Immature natural killer cell (primary cell): ENCODE measurements around the gene HEYL. TPM values are rescaled to one million over a fixed set of nuclear protein-coding genes. Genes with fewer than 3 reads are reported as not detected.

Experiments
- DNase-seq, 3 donors: peaks; one replicate each; pipeline ENCODE4 v3.0.0; 2022; ENCODE audit warnings: mixed read lengths in 1 of 3
- H3K27ac Mint-ChIP-seq, 6 donors: one replicate each; pipeline ENCODE4 v1.8.0; 2020; ENCODE audit warnings: mixed read lengths in 6 of 6, mild to moderate bottlenecking in 5 of 6, inconsistent platforms in 4 of 6, moderate library complexity in 3 of 6
- H3K27me3 Mint-ChIP-seq, 3 donors: one replicate each; pipeline ENCODE4 v1.8.0; 2020 to 2021; ENCODE audit warnings: low read depth in 3 of 3, mild to moderate bottlenecking in 3 of 3, mixed read lengths in 3 of 3, moderate library complexity in 3 of 3, inconsistent platforms in 1 of 3
- H3K36me3 Mint-ChIP-seq, 3 donors: one replicate each; pipeline ENCODE4 v1.8.0; 2020; ENCODE audit warnings: mixed read lengths in 3 of 3, inconsistent platforms in 2 of 3, mild to moderate bottlenecking in 2 of 3
- H3K4me1 Mint-ChIP-seq, 2 donors: one replicate each; pipeline ENCODE4 v1.8.0; 2020; ENCODE audit warnings: inconsistent platforms in 2 of 2, mild to moderate bottlenecking in 2 of 2, mixed read lengths in 2 of 2, moderate library complexity in 1 of 2
- H3K4me3 Mint-ChIP-seq, 5 donors: one replicate each; pipeline ENCODE4 v1.8.0; 2020; ENCODE audit warnings: mild to moderate bottlenecking in 5 of 5, mixed read lengths in 5 of 5, inconsistent platforms in 3 of 5, moderate library complexity in 3 of 5
- H3K9me3 Mint-ChIP-seq, 6 donors: one replicate each; pipeline ENCODE4 v1.8.0; 2020; ENCODE audit warnings: mild to moderate bottlenecking in 6 of 6, mixed read lengths in 6 of 6, inconsistent platforms in 4 of 6, moderate library complexity in 3 of 6
- polyA plus RNA-seq, 3 donors: library from polyadenylated mRNA; unstranded; fragments of 300-500 nt; fragmentation: Illumina TruSeq; gene quantifications; one replicate each; pipeline ENCODE4 v1.2.3, GENCODE V29; 2021

Gene HEYL
- polyA plus RNA-seq, result not detected

DNA sequence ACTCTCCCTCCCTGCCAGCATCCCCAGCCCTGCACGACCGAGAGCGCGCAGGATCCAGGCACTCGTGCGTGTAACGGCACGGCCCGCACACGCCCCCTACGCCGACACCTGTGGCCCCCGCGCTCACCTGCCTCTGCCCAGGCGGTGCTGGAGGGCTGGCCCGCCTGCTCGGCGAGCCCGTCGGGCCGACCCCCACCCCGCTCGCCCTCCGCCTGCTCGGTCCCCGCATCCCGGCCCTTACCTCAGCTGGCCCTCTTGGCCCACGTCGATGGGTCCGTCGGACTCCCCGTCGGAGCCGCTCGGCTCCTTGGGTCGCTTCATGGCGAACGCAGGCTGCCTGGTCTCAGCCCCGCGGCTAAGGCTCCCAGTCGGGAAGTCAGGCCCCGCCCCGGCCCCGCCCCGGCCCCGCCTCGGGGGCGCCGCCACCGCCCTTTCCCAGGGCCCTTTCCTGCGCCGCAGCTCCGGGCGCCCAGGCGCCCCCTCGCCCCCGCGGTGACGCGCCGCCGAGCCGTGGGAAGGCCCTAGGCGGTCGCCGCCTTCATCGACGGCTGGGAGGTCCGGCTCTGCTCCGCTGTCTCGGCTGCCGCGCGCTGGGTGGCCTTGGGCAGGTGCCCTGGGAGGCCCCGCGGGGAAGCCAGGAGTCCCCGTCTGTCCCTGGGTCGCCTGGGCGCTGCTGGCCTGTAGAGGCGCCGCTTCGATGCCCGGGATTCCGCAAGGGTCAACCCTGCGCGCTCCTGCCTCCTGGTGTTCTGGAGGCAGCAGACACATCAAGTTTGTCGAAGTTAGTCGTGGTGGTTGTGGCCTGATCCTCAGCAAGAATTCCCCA lies at the start of gene HEYL:
Gene HEYL, minus strand, starts transcription at position 339 of the 826 bp plus-strand sequence. Its CDS starts 18 bp downstream, at position 321.
- peak within 1 kb of the TSS in 3 of 5 donors; percentile 30 to 52 (median 38) for H3K4me3 Mint-ChIP-seq
- DNase-seq, result no peak
- H3K36me3 Mint-ChIP-seq, result no peaks in the 10 kb centered on the region
- H3K9me3 Mint-ChIP-seq, result peaks cover 0 to 2% (median 0%) of the 10 kb centered on the region in 6 donors
- H3K27me3 Mint-ChIP-seq, result peaks cover 8 to 18% (median 13%) of the 10 kb centered on the region in 3 donors
- H3K27ac Mint-ChIP-seq, result no peak within 1 kb of the TSS
- peaks cover 0 to 3% of the 10 kb centered on the region in 2 donors for H3K4me1 Mint-ChIP-seq

DNA sequence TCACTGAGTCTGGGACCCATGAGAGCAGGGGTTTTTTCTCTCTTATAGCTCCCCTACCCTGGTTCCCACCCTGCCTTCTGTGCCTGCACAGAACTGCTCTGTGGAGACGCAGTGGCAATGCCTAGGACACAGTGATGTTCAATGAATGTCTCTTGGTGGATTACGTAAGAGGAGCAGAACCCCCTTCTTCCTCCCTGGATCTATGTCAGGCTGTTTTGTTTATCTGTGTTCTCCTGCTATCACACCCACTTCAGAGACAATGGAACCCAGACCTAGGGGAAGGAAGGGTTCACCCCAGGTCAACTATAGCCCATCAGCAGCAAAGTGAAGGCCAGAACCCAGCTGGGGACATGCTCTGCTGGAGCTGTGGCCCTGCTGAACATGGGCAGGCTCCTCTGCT lies 49.8 kb upstream of the HEYL start:
- no peak for DNase-seq
- H3K27me3 Mint-ChIP-seq, result peaks cover 9 to 26% (median 17%) of the 10 kb centered on the region in 3 donors
- no peak overlapping the region for H3K27ac Mint-ChIP-seq
- H3K36me3 Mint-ChIP-seq, result peaks cover 0 to 4% (median 0%) of the 10 kb centered on the region in 3 donors
- H3K4me3 Mint-ChIP-seq, result no peak overlapping the region
- H3K4me1 Mint-ChIP-seq, result peaks cover 9 to 17% of the 10 kb centered on the region in 2 donors
- peaks cover 0 to 4% (median 0%) of the 10 kb centered on the region in 6 donors for H3K9me3 Mint-ChIP-seq

DNA sequence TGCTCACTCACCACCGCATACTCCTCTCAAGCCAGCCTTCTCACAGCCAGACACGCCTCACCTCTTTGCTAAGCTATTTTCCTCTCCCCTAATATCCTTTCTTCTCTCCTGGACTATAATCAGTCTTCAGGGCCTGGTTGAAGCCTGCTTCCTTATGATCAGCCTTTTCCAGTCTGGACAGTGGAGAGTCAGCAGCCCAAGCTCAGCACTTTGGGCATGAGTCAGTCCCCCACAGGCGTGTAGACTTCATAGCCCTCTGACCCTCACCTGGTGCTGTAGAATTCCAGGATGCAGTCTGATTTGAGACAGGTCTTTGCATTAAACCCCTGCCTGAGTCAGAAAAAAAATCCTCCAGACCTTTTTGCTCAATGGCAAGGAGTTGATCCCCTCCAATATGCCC lies 49.3 kb upstream of the HEYL start:
- H3K4me1 Mint-ChIP-seq, result peaks cover 9 to 17% of the 10 kb centered on the region in 2 donors
- DNase-seq, result no peak
- H3K27me3 Mint-ChIP-seq, result peaks cover 9 to 26% (median 17%) of the 10 kb centered on the region in 3 donors
- no peak overlapping the region for H3K27ac Mint-ChIP-seq
- H3K36me3 Mint-ChIP-seq, result peaks cover 0 to 4% (median 0%) of the 10 kb centered on the region in 3 donors
- peaks cover 0 to 4% (median 0%) of the 10 kb centered on the region in 6 donors for H3K9me3 Mint-ChIP-seq
- no peak overlapping the region for H3K4me3 Mint-ChIP-seq

DNA sequence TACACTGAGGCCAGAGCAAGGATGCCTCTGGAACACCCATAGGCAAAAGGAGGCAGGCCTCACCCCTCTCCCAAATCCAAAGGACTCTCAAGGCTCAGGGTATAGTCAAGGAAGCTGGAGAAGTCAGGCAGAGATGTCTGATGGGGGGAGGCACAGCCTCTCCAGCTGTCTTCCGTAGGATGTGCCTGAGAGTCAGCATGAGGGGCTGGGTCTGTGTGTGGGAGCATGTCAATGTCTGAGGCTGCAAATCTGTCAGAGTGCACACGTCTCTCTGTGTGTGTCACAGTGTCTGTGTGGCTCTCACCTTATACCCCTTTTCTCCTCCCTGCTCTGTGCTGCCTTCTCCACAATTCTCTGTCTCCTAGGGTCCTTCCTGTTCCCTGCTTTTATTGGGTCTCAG lies 47.8 kb upstream of the HEYL start:
- Mint-ChIP-seq H3K4me1 (peaks cover 5 to 13% of the 10 kb centered on the region in 2 donors), H3K4me3 (no peak overlapping the region), H3K27ac (no peak overlapping the region)

GRCh38 chr1:39685071-39685470 lies 45.6 kb upstream of the HEYL start:
- Mint-ChIP-seq H3K27me3 (peaks cover 6 to 22% (median 15%) of the 10 kb centered on the region in 3 donors), H3K9me3 (peaks cover 0 to 4% (median 0%) of the 10 kb centered on the region in 6 donors), H3K4me1 (peaks cover 5% of the 10 kb centered on the region in 2 donors), H3K36me3 (peaks cover 0 to 6% (median 0%) of the 10 kb centered on the region in 3 donors), H3K27ac (no peak overlapping the region), H3K4me3 (peak overlapping the region in 2 of 5 donors; percentile 48 to 55)
- no peak for DNase-seq

More for the DNA sequence above, 47.8 kb upstream of the HEYL start:
- Mint-ChIP-seq H3K27me3 (peaks cover 12 to 31% (median 13%) of the 10 kb centered on the region in 3 donors), H3K36me3 (peaks cover 0 to 4% (median 0%) of the 10 kb centered on the region in 3 donors), H3K9me3 (peaks cover 0 to 4% (median 0%) of the 10 kb centered on the region in 6 donors)
- no peak for DNase-seq

- Mint-ChIP-seq H3K36me3 (peaks cover 0 to 6% (median 0%) of the 10 kb centered on the region in 3 donors), H3K9me3 (peaks cover 0 to 4% (median 0%) of the 10 kb centered on the region in 6 donors), H3K4me1 (peaks cover 5% of the 10 kb centered on the region in 2 donors), H3K4me3 (peak overlapping the region in 1 of 5 donors; percentile 33), H3K27ac (no peak overlapping the region), H3K27me3 (peaks cover 5 to 18% (median 15%) of the 10 kb centered on the region in 3 donors)
- no peak for DNase-seq
These were observed 44.8 kb upstream of the HEYL start for GRCh38 chr1:39684313-39684664.

DNA sequence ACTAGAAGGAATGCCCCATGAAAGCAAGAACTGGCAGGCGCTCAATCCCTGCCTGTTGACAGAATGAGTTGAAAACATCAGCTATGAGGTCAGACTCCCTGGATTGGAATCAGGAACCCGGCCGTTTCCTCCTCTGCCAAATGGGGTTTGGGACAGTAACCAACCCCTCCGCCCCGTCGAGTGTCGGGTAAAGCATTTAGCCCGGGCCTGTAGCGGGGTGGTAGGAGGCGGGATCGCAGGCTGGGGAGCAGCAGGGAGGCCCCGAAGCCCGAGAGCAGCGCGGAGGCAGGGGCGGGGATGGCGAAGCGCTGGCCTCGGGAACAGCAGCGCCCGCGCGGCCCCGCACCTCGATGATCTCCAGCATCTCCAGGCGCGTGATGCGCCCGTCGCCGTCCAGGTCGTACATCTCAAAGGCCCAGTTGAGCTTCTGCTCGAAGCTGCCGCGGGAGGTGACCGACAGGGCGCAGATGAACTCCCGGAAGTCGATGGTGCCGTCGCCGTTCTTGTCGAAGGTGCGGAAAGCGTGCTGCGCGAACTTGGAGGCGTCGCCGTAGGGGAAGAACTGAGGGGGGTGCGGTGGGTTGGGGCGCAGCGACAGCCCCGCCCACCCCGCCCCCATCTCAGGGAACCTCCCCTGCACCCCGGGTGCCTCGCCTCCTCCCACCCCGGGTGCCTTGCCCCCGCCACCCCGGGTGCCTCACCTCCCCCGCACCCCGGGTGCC lies 44.3 kb upstream of the HEYL start:
- peak; percentile 6 to 32 (median 31) for DNase-seq
- Mint-ChIP-seq H3K27ac (no peak overlapping the region), H3K9me3 (peaks cover 0 to 4% (median 0%) of the 10 kb centered on the region in 6 donors), H3K4me3 (peak overlapping the region in 3 of 5 donors; percentile 40 to 62 (median 51)), H3K27me3 (peaks cover 5 to 15% (median 15%) of the 10 kb centered on the region in 3 donors), H3K4me1 (peaks cover 5% of the 10 kb centered on the region in 2 donors), H3K36me3 (peaks cover 0 to 6% (median 0%) of the 10 kb centered on the region in 3 donors)

DNA sequence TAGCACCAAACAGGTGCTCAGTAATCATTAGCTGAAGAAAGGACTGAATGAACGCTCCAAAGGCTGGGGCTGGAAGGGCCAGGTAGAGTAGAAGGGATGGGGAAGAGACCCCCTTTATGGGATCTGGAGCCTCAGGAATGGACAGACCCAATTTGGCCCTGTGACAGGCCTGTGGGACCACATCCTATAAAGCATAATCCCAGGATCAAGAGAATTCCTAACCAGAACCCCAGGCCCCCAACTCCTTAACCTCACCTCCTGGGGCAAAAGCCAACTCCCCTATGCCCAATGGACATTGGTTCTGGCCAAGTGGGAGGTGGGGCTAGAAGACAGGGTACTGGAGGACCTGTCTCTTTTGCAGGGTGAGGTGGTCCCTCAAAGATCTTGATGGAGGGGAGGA lies 42.6 kb upstream of the HEYL start:
- Mint-ChIP-seq H3K27ac (no peak overlapping the region), H3K27me3 (peaks cover 5 to 12% (median 10%) of the 10 kb centered on the region in 3 donors), H3K4me3 (no peak overlapping the region), H3K9me3 (peaks cover 0 to 1% (median 0%) of the 10 kb centered on the region in 6 donors), H3K36me3 (peaks cover 0 to 6% (median 0%) of the 10 kb centered on the region in 3 donors), H3K4me1 (peaks cover 5% of the 10 kb centered on the region in 2 donors)
- no peak for DNase-seq

GRCh38 chr1:39681294-39681693 lies 41.9 kb upstream of the HEYL start:
- Mint-ChIP-seq H3K4me1 (peaks cover 5% of the 10 kb centered on the region in 2 donors), H3K27ac (no peak overlapping the region), H3K4me3 (no peak overlapping the region), H3K9me3 (peaks cover 0 to 1% (median 0%) of the 10 kb centered on the region in 6 donors), H3K27me3 (peaks cover 5 to 10% (median 8%) of the 10 kb centered on the region in 3 donors), H3K36me3 (peaks cover 0 to 4% (median 0%) of the 10 kb centered on the region in 3 donors)
- DNase-seq, result no peak

DNA sequence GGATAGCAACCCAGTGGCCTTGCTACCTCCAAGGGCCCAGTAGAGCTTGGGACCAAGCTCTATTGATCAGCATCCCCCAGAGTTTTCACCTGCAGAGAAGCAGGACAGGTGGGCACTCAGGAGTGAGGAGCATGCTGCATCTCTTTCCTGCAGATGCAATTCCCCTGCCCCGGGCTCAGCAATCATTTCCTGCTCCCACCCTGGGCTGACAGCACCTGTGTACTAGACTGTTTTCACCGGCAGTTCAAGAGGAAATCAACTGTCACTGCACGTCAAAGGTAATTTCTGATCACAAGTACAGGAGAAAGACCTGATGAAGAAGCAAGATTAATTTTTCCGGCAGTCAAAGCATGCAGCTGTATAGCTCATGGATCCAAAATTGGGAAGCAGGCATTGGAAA lies 41.3 kb upstream of the HEYL start:
- H3K27ac Mint-ChIP-seq, result no peak overlapping the region
- H3K4me1 Mint-ChIP-seq, result peaks cover 5% of the 10 kb centered on the region in 2 donors
- H3K9me3 Mint-ChIP-seq, result peaks cover 0 to 1% (median 0%) of the 10 kb centered on the region in 6 donors
- H3K36me3 Mint-ChIP-seq, result peaks cover 0 to 3% (median 0%) of the 10 kb centered on the region in 3 donors
- DNase-seq, result no peak
- no peak overlapping the region for H3K4me3 Mint-ChIP-seq
- peaks cover 5 to 9% (median 8%) of the 10 kb centered on the region in 3 donors for H3K27me3 Mint-ChIP-seq

GRCh38 chr1:39679821-39680220 lies 40.4 kb upstream of the HEYL start:
- Mint-ChIP-seq H3K27ac (no peak overlapping the region), H3K36me3 (peaks cover 0 to 3% (median 0%) of the 10 kb centered on the region in 3 donors), H3K4me1 (peaks cover 3% of the 10 kb centered on the region in 2 donors), H3K9me3 (peaks cover 0 to 1% (median 0%) of the 10 kb centered on the region in 6 donors), H3K27me3 (peaks cover 5 to 8% (median 7%) of the 10 kb centered on the region in 3 donors), H3K4me3 (no peak overlapping the region)
- no peak for DNase-seq

GRCh38 chr1:39678889-39679288 lies 39.4 kb upstream of the HEYL start:
- H3K4me1 Mint-ChIP-seq, result peaks cover 0 to 1% of the 10 kb centered on the region in 2 donors
- H3K9me3 Mint-ChIP-seq, result peaks cover 0 to 1% (median 0%) of the 10 kb centered on the region in 6 donors

DNA sequence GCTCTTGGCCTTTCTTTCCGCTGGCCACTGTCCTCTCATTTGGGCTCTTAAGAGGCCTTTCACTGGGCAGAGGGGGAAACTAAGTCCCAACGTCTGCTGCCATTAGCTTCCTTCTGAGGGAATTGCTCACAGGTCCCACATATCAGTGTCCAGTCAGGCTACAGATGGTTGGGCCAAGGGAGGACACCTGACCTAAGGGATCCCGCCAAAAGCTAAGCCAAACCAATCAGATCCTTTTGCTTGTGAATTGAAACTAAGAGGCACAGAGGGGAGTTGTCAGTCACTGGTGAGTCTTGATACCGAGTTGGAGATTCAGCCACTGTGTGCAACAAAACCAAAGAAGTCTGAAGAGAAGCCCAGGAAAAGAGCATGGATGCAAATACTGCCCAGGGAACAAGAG lies 38.2 kb upstream of the HEYL start:
- Mint-ChIP-seq H3K27me3 (peaks cover 4 to 15% (median 7%) of the 10 kb centered on the region in 3 donors), H3K27ac (no peak overlapping the region)

More at GRCh38 chr1:39678889-39679288, 39.4 kb upstream of the HEYL start:
- no peak overlapping the region for H3K27ac Mint-ChIP-seq
- H3K4me3 Mint-ChIP-seq, result no peak overlapping the region
- H3K27me3 Mint-ChIP-seq, result peaks cover 7% of the 10 kb centered on the region in 3 donors
- no peak for DNase-seq
- H3K36me3 Mint-ChIP-seq, result peaks cover 0 to 3% (median 0%) of the 10 kb centered on the region in 3 donors

More for the DNA sequence above, 38.2 kb upstream of the HEYL start:
- no peak overlapping the region for H3K4me3 Mint-ChIP-seq
- H3K36me3 Mint-ChIP-seq, result peaks cover 0 to 3% (median 0%) of the 10 kb centered on the region in 3 donors
- H3K4me1 Mint-ChIP-seq, result no peaks in the 10 kb centered on the region
- no peaks in the 10 kb centered on the region for H3K9me3 Mint-ChIP-seq
- DNase-seq, result no peak
